Measurements from ENCODE around the gene WWTR1.
A peak's percentile ranks its signal among the peaks of the same experiment; 100 is the strongest.

The WWTR1 gene

DNA sequence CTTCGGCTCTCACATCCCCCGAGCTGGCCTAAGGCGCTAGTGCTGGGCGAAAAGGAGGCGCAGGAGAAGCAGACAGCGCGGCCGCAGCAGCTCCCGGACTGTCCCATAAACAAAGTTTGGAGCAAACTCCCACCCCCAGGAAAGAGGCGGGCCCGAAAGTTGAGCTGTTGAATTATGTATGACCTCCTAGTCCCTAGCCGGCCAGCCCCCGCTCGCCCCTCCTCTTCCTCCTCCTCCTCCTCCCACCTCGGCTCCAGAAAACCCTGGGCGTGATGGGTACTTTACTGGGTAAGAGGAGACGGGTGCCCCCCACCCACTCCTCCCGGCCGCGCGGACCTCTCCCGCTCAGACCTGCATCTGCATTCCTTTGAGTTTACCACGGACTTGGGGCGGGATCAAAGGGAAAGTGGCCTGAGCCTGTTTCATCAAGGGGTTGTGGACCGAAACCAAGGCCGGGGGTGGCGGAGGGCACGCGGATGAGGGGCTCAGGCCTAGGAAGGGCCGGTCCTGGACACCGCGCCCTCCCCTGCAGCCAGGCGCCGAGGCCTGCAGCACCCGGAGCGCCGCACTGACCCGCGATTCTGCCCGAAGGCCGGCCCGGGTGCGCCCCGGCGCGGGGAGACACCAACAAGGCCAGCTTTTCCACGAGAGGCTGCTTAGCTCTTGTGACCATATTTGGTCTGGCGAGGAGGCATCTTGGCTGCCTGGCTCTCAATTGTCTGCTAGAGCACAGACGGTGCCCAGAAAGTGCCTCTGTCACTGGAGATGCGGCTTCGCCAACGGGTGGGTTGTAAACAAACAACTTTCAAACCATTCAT, at the start of gene WWTR1:
Gene WWTR1, minus strand, starts transcription at position 100 of the 818 bp plus-strand sequence. CDS start 719 bp downstream, outside the sequence.
- H3K27ac ChIP-seq: peak within 1 kb of the TSS; percentile 98
- TF ChIP-seq, protein P1, sequence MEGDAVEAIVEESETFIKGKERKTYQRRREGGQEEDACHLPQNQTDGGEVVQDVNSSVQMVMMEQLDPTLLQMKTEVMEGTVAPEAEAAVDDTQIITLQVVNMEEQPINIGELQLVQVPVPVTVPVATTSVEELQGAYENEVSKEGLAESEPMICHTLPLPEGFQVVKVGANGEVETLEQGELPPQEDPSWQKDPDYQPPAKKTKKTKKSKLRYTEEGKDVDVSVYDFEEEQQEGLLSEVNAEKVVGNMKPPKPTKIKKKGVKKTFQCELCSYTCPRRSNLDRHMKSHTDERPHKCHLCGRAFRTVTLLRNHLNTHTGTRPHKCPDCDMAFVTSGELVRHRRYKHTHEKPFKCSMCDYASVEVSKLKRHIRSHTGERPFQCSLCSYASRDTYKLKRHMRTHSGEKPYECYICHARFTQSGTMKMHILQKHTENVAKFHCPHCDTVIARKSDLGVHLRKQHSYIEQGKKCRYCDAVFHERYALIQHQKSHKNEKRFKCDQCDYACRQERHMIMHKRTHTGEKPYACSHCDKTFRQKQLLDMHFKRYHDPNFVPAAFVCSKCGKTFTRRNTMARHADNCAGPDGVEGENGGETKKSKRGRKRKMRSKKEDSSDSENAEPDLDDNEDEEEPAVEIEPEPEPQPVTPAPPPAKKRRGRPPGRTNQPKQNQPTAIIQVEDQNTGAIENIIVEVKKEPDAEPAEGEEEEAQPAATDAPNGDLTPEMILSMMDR (IDR thresholded peaks at IDR 0.05): no peak
- peak within 1 kb of the TSS; percentile 82 for H3K4me3 ChIP-seq
- DNase-seq (ENCODE audit: low spot score): peak; percentile 96

DNA sequence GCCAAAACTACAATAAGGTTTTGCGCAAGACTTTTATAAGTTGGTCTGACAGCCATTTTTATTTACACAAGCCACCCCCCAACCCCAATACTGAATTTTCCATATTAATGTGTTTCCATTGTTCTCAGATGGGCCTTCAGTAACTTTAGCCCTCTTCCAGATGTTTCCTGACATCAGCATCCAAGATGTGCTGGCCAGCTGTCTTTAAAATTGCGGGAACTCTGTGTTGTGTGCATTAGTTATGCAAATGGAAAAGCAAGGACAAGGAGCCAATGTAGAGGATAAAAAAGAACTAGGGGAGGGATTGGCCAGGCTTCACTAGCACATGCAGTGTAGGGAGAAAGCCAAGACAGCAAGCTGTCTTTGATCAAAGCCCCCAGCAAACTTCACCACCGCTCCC, 49.1 kb upstream of the WWTR1 start:
- Histone ChIP-seq H3K27ac (no peak overlapping the region), H3K4me3 (no peak overlapping the region)
- DNase-seq (ENCODE audit: low spot score): no peak
- TF ChIP-seq, protein P1 (IDR thresholded peaks at IDR 0.05): no peak

DNA sequence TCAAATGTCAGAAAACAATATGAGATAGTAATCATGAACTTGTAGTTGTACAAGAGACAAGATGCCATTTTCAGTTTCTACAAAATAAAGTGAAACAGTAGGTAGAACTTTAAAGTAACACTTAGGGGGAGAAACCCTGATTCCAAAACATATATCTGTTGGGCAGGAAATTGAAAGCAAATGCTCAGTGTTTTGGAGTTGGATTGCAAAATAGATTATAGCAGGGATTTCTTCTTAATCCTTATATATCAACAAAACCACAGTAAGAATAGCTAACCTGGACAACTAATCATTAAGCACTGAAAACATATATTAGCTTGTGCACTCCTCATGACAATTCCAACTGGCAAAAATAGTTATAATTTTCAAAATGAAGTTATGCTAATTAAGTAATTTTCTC, 47.6 kb upstream of the WWTR1 start:
- TF ChIP-seq, protein P1 (IDR thresholded peaks at IDR 0.05): no peak
- DNase-seq (ENCODE audit: low spot score): no peak
- H3K27ac ChIP-seq: no peak overlapping the region
- H3K4me3 ChIP-seq: no peak overlapping the region

DNA sequence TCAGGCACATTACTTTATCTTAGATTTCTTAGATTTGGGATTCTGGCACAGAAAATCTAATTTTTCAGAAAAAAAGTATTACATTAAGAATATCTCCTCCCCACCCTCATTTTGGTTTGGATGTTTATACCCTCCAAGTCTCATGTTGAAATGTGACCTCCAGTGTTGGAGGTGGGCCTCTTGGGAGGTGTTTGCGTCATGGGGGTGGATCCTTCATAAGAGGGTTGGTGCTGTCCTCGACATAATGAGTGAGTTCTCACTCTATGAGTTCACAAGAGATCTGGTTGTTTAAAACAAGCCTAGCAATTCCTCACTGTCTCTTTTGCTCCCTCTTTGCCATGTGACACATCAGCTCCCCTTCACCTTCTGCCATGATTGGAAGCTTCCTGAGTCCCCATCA, 45.6 kb upstream of the WWTR1 start:
- H3K4me3 ChIP-seq: no peak overlapping the region
- TF ChIP-seq, protein P1 (IDR thresholded peaks at IDR 0.05): no peak
- no peak for DNase-seq (ENCODE audit: low spot score)
- no peak overlapping the region for H3K27ac ChIP-seq

DNA sequence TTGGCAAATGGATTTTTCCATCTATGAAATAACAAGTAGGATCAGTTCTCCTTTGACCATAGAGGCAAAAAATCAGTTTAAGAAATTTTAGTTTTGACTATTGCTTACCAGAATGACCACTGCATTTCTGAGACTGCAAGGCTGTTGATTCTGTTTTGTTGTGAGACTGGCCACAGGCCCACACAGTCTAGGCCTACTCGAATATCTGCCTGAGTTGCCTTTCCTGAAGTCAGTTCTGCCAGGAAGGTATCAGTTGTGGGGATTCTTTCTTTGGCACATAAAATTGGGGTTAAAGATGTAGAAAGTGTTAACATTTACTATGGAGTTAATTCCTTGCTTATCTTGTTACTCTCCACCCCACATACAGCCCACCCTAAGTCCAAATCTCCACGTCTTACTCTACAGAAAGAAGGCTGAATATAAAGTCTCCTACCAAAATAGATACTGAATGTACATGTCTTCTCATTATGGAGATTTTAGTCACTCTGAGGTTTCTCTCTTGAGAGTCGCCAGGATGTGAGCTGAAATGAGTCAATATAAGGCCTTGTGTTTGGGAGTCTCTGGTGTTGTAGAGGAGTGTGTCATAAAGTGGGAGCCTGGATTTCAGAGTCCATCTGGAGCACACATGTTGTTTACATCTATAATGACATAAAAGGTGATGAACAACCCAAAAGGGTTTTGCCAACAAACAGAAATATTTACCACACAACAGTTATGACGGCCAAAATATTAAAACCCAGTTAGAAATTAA, 45.0 kb upstream of the WWTR1 start:
- TF ChIP-seq, protein P1 (IDR thresholded peaks at IDR 0.05): no peak
- no peak overlapping the region for H3K27ac ChIP-seq
- DNase-seq (ENCODE audit: low spot score): no peak
- no peak overlapping the region for H3K4me3 ChIP-seq

DNA sequence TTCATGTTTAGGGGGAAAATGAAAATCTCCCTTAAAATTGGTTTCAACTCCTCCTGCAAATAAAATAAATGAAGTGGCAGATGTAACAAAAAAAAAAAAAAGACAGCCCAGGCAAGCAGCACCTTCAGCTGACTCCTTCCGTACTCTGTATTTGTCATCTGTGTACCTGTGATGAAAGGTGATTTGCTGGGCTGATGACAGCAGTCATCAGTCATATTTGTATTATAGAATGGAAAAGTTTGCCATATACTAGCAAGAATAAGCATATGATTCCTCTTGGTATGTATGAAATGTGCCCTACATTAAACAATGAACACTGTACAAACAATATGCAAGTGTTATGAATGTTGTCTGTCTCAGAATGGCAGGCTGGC, 44.1 kb upstream of the WWTR1 start:
- Histone ChIP-seq H3K27ac (no peak overlapping the region), H3K4me3 (no peak overlapping the region)
- TF ChIP-seq, protein P1 (IDR thresholded peaks at IDR 0.05): no peak
- DNase-seq (ENCODE audit: low spot score): no peak

All from coronary artery (tissue), 2 donors.